Activated CD4-positive, alpha-beta T cell treated with anti-CD3 and anti-CD28 coated beads for 4 hours (primary cell): Measurements from ENCODE around the gene KAZN.

Experiments used
- DNase-seq, 2 donors: peaks; one replicate each; pipeline ENCODE4 v3.0.0-alpha.2; 2020

The KAZN gene

DNA sequence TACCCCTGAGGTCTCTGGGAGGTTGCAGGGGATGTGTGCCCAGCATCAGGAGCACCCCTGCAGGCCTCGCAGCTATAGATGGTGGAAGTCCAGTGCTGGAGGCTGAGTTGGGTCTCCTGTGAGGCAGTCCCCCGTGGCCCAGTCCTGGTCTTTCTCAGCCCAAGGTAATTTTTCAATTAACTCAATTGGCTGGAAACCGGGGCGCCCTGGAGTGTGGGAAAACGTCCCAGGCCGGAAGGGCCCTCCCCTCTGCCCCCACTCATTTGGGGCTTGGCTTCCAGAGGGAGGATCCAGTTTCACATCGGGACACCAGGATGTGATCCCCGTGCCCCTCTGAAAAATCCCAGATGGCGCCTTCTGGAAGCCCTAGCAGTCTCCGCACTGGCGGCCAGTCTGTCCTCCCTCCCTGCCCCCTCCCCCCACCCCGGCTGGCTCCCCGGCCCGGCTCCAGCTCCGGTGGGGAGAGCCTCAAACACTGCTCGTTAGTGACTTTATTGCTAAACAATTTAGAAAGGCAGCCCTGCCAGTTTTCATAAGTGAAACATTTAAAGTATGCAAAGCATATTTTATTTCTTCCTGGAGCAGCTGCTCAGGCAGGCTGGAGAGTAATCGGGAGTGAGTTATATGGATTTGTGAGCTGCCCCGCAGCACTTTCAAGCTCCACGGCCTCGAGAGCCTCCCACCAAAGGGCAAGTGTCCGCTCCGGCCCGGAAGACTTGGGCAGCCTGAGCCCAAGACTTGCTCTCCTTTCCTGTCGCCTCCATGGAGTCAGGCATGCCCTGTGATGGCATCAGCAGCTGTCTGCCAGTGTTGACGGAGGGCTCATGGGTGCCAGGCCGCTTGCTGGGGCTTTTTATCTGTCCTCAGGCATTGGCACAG, 346.9 kb downstream of the KAZN start:
- no peak for DNase-seq

DNA sequence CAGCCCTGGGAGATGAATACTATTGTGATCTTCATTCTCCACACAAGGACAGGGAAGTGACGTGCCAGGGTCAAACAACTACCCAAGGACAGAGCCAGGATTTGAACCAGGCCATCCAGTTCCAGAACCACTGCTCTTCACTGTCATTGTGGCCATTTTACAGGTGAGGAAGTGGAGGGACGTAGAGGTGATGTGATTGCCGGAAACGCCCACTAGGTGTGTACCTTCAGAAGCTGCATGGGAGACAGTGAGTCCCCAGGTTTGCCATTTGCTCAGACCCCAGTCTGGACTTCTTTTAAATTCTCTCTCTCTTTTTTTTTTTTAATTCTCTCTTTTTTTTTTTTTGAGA, 347.5 kb downstream of the KAZN start:
- DNase-seq: no peak

DNA sequence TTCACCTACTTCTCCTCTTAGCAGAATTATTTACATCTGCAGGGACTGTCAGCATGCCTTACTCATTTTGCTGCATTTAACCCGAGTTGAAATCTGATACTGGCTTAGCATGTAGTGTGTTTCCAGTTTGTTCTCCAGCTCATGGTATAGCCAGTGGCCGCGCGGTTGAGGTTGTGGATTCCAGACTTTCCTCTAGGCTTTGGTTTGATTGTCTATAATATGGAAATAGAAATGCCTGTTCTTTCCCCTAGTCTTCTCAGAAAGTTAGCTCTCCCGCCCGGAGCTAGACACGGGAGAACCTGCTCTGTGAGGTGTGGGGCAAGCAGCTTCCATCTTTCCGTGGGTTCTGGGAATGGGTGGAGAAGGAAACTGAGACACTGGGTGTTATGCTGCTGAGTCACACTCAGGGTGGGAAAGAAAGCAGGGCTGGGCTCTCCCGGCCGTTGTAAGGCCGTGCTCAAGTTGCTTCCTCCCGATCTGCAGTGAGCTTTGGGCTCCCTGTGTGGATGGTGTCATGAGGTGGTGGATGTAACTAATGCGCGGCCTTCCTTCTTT, 348.3 kb downstream of the KAZN start:
- no peak for DNase-seq

- DNase-seq: no peak
Measured at GRCh38 chr1:14947421-14947820, 348.9 kb downstream of the KAZN start.

- no peak for DNase-seq
Measured at GRCh38 chr1:14948112-14948652, 349.7 kb downstream of the KAZN start.

GRCh38 chr1:14949270-14949835, 350.9 kb downstream of the KAZN start:
- no peak for DNase-seq

- DNase-seq: no peak
Measured at GRCh38 chr1:14949836-14950713, 351.6 kb downstream of the KAZN start.

GRCh38 chr1:14951766-14952165, 353.3 kb downstream of the KAZN start:
- no peak for DNase-seq

GRCh38 chr1:14952626-14953314, 354.3 kb downstream of the KAZN start:
- no peak for DNase-seq

DNA sequence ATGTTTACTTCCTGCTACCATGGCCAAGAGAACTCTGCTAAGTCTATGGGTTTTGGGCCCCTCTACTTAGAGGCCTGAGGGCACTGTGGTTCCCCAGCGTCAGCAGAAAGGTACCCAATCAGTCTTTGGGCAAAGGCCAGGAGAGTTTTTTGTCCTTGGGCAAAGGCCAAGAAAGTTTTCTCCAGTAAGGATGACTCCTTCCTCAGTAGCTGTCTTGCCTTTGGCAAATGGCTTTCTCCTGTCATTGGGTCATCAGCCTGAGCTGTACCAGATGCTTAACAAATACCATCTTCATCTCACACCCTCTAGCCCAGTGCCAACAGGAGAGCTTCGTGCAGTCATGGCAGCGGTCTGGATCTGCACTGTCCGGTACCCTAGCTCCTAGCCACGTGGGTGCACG, 355.7 kb downstream of the KAZN start:
- no peak for DNase-seq

DNA sequence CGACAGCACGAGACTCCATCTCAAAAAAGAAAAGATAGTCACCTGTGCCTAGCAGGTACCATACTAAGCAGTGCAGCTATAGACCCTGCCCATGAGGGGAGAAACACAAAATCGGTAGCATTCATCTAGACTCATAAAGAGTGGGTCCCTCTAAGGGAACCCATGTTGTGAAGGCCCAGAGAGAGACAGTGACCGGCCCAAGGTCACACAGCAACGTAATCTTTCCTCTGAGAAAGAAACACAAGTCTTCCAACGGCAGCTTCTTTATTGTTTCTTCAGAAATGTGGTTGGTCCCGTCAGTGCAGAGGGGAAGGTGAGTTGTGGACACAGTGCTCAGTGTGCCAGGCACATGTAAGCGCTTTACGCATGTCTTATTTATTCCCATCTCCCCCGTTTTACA, 356.4 kb downstream of the KAZN start:
- DNase-seq: no peak

DNA sequence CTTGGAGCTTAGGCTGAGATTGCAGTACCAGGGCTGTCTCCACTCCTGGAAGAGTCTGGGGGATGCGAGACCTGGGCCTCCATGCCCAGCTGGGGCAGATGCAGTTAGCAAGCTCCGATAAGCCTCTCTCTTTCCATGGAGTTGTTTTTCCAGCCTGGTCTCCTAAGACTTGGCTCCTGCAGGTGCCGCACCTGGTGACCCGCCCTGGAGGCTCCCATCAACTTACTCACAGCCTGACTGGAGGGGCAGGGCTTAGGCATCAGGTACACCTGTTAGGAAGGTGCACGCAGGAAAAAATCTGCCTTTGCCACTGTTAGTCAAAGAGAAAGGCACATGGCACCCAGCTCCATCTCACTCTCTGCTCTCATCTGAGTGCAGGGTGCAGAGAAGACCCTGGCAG, 356.9 kb downstream of the KAZN start:
- DNase-seq: no peak

- no peak for DNase-seq
Measured at GRCh38 chr1:14955976-14956375, 357.5 kb downstream of the KAZN start.

GRCh38 chr1:14956579-14957195, 358.2 kb downstream of the KAZN start:
- no peak for DNase-seq

- DNase-seq: no peak
Measured at GRCh38 chr1:14957375-14958098, 359.1 kb downstream of the KAZN start.

GRCh38 chr1:14958249-14959058, 360.0 kb downstream of the KAZN start:
- no peak for DNase-seq

GRCh38 chr1:14959059-14959694, 360.7 kb downstream of the KAZN start:
- DNase-seq: no peak

- DNase-seq: no peak
Measured at GRCh38 chr1:14961661-14962267, 363.3 kb downstream of the KAZN start.

- DNase-seq: no peak
Measured at GRCh38 chr1:14962407-14962806, 363.9 kb downstream of the KAZN start.
